T follicular helper cell (primary cell): ENCODE data around the gene GIMAP1.
"Not testable (repeated sequence)": the region's sequence is repeated elsewhere in the genome, so short reads cannot be mapped to it uniquely, and the experiment has no call there.

Source experiments
- DNase-seq: peaks from one replicate; pipeline ENCODE4 v3.0.0-alpha.2; 2020; ENCODE audit warnings: low read depth
- total RNA-seq, 2 experiments: gene quantifications; one replicate each; lab custom pipeline; 2026; lab: John Stamatoyannopoulos, UW

The GIMAP1 gene
- total RNA-seq = 9.7 to 119 reads per million in 2 experiments

GRCh38 chr7:150716368-150716767 lies at the start of gene GIMAP1:
GIMAP1 (plus strand) TSS chr7:150716613; CDS start chr7:150719048, 2,435 bp downstream.
- peak; percentile 49 for DNase-seq

- DNase-seq = peak; percentile 27
Measured at GRCh38 chr7:150668472-150668911, 47.9 kb upstream of the GIMAP1 start.

GRCh38 chr7:150668977-150669376 lies 47.4 kb upstream of the GIMAP1 start:
- DNase-seq = no peak

- DNase-seq = not testable (repeated sequence)
Measured at GRCh38 chr7:150671798-150672585, 44.4 kb upstream of the GIMAP1 start.

GRCh38 chr7:150675714-150676113 lies 40.7 kb upstream of the GIMAP1 start:
- DNase-seq = no peak

GRCh38 chr7:150676276-150676675 lies 40.1 kb upstream of the GIMAP1 start:
- not testable (repeated sequence) for DNase-seq

GRCh38 chr7:150676854-150677253 lies 39.6 kb upstream of the GIMAP1 start:
- DNase-seq = peak; percentile 22

- not testable (repeated sequence) for DNase-seq
Measured at GRCh38 chr7:150678601-150679000, 37.8 kb upstream of the GIMAP1 start.

- not testable (repeated sequence) for DNase-seq
Measured at GRCh38 chr7:150680364-150680763, 36.0 kb upstream of the GIMAP1 start.

GRCh38 chr7:150685219-150686029 lies 31.0 kb upstream of the GIMAP1 start, which contains the start of gene GIMAP2:
GIMAP2 (plus strand) TSS chr7:150685706; CDS start chr7:150687060, 1,354 bp downstream.
- peak; percentile 21 for DNase-seq

- no peak for DNase-seq
Measured at GRCh38 chr7:150686030-150686631, 30.3 kb upstream of the GIMAP1 start.

GRCh38 chr7:150688630-150689029 lies 27.8 kb upstream of the GIMAP1 start:
- DNase-seq = no peak

- DNase-seq = no peak
Measured at GRCh38 chr7:150695654-150696053, 20.8 kb upstream of the GIMAP1 start.

GRCh38 chr7:150703209-150703608 lies 13.2 kb upstream of the GIMAP1 start:
- no peak for DNase-seq

GRCh38 chr7:150715293-150715692 lies 1.1 kb upstream of the GIMAP1 start:
- no peak for DNase-seq

- DNase-seq = no peak
Measured at GRCh38 chr7:150715738-150716137, 675 bp upstream of the GIMAP1 start.

GRCh38 chr7:150716939-150717338 lies 526 bp downstream of the GIMAP1 start:
- DNase-seq = no peak

GRCh38 chr7:150717814-150718420 lies 1.5 kb downstream of the GIMAP1 start:
- no peak for DNase-seq

GRCh38 chr7:150719436-150719835 lies 3.0 kb downstream of the GIMAP1 start:
- DNase-seq = no peak

- no peak for DNase-seq
Measured at GRCh38 chr7:150719960-150720891, 3.8 kb downstream of the GIMAP1 start.

- DNase-seq = no peak
Measured at GRCh38 chr7:150721970-150722373, 5.6 kb downstream of the GIMAP1 start.
